Testis (tissue), 3 donors: ENCODE results near the gene KLHL7. TPM values are rescaled to one million over a fixed set of nuclear protein-coding genes. Genes with fewer than 3 reads are reported as not detected.
"Not testable (repeated sequence)": the region's sequence is repeated elsewhere in the genome, so short reads cannot be mapped to it uniquely, and the experiment has no call there.

Source experiments
- DNase-seq: peaks from one replicate; pipeline ENCODE4 v3.0.0-alpha.2; 2019
- H3K27ac ChIP-seq, 2 donors: fragments of 200-600 bp; sonication (generic); one replicate each; pipeline ENCODE4 v1.5.1; 2019
- H3K27me3 ChIP-seq: fragments of 200-600 bp; sonication (generic); one replicate; pipeline ENCODE4 v1.5.1; 2019
- H3K36me3 ChIP-seq: fragments of 200-600 bp; sonication (generic); one replicate; pipeline ENCODE4 v1.5.1; 2017; ENCODE audit warnings: low read depth; ENCODE audit errors: missing control alignments
- H3K4me1 ChIP-seq: fragments of 200-600 bp; sonication (generic); one replicate; pipeline ENCODE4 v1.5.1; 2019
- H3K4me3 ChIP-seq, 2 donors: fragments of 200-600 bp; sonication (generic); one replicate each; pipeline ENCODE4 v1.5.1; 2017 to 2019
- H3K9me3 ChIP-seq: fragments of 200-600 bp; sonication (generic); one replicate; pipeline ENCODE4 v1.5.1; 2017
- POLR2A ChIP-seq: fragments of 450-650 bp; IDR thresholded peaks from one replicate; pipeline ENCODE4 v1.6.1; 2017; ENCODE audit warnings: antibody characterized with exemption, mild to moderate bottlenecking, moderate library complexity
- WGBS, 2 donors: methylation state at CpG; one replicate each; pipeline ENCODE4 v1.1.5; 2018; 5-methylcytosine and 5-hydroxymethylcytosine counted together
- intact Hi-C: fragments of 100-400 bp; cut with DNase I; formaldehyde crosslinking; loops from one replicate; pipeline ENCODE4 v1.15.1; 2023; ENCODE audit warnings: low total_unique reads
- polyA plus RNA-seq: library from polyadenylated mRNA; stranded (reverse); fragments of 350-450 nt; fragmentation: Illumina TruSeq; extraction: RNeasy Lipid Tissue Mini Kit (QIAGEN cat#74804); gene quantifications from one replicate; pipeline ENCODE4 v1.2.3, GENCODE V29; 2014; ENCODE audit warnings: low read depth, low replicate concordance; ENCODE audit not compliant: insufficient read depth
- total RNA-seq, 2 donors: library from RNA; depleted of rRNA; stranded (reverse); fragments of >200 nt; gene quantifications; one replicate each; pipeline ENCODE4 v1.2.3, GENCODE V29; 2016
- TF ChIP-seq, protein P1 (sequence below), 3 experiments: fragments of 450-650 bp in 2 of 3; fragments of 200-600 bp in 1 of 3; sonication (generic) in 1 of 3; IDR thresholded peaks; one replicate each; pipeline ENCODE4 v1.5.1; 2016 to 2019; ENCODE audit warnings: antibody characterized with exemption in 3 of 3, mild to moderate bottlenecking in 2 of 3, moderate library complexity in 1 of 3

Gene KLHL7
- total and polyA plus RNA-seq, 3 donors from 2014 or later = 85.3 to 135 (median 113) TPM

DNA sequence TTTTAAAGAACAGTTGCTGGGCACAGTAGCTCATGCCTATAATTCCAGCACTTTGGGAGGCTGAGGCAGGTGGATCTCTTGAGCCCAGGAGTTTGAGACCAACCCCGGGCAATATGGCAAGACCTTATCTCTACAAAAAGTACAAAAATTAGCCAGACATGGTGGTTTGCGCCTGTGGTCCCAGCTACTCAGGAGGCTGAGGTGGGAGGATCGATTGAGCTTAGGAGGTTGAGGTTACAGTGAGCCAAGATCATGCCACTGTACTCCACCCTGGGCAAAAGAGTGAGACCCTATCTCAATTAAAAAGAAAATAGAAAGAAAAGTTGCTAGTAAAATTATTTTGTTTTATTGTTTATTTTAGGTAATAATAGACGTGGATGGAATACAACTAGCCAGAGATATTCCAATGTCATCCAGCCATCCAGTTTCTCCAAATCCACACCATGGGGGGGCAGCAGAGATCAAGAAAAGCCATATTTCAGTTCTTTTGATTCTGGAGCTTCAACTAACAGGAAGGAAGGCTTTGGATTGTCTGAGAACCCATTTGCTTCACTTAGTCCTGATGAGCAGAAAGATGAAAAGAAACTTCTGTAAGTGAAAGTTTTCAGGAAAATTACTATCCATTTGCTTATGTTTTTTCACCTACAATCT lies 79.2 kb downstream of the KLHL7 start:
- H3K4me1 ChIP-seq = peaks cover 8% of the 10 kb centered on the region
- H3K4me3 ChIP-seq = no peak overlapping the region
- TF ChIP-seq, protein P1, sequence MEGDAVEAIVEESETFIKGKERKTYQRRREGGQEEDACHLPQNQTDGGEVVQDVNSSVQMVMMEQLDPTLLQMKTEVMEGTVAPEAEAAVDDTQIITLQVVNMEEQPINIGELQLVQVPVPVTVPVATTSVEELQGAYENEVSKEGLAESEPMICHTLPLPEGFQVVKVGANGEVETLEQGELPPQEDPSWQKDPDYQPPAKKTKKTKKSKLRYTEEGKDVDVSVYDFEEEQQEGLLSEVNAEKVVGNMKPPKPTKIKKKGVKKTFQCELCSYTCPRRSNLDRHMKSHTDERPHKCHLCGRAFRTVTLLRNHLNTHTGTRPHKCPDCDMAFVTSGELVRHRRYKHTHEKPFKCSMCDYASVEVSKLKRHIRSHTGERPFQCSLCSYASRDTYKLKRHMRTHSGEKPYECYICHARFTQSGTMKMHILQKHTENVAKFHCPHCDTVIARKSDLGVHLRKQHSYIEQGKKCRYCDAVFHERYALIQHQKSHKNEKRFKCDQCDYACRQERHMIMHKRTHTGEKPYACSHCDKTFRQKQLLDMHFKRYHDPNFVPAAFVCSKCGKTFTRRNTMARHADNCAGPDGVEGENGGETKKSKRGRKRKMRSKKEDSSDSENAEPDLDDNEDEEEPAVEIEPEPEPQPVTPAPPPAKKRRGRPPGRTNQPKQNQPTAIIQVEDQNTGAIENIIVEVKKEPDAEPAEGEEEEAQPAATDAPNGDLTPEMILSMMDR (IDR thresholded peaks at IDR 0.05) = peak in 2 of 3 experiments; percentile 25 to 46
- TF ChIP-seq POLR2A = no peak
- H3K9me3 ChIP-seq = no peaks in the 10 kb centered on the region
- no peaks in the 10 kb centered on the region for H3K36me3 ChIP-seq
- no peak overlapping the region for H3K27ac ChIP-seq
- H3K27me3 ChIP-seq = no peaks in the 10 kb centered on the region
- WGBS, 2 donors = 78% methylated on average over 4 of the region's 4 CpGs
- intact Hi-C loops = loop anchor here (10.0 kb wide), 1 partner anchor 80 kb away; the partner anchor contains the start of gene KLHL7
- DNase-seq = peak; percentile 62

- intact Hi-C loops = loop anchor here (10.0 kb wide), 1 partner anchor 81 kb away; the partner anchor contains the start of gene KLHL7
- H3K4me1 ChIP-seq = peaks cover 8% of the 10 kb centered on the region
- no peaks in the 10 kb centered on the region for H3K27me3 ChIP-seq
- no peaks in the 10 kb centered on the region for H3K9me3 ChIP-seq
- no peak for DNase-seq
- 81 to 90% methylated on average over 1 of the region's 1 CpG for WGBS, 2 donors
- H3K4me3 ChIP-seq = no peak overlapping the region
- TF ChIP-seq, protein P1 (IDR thresholded peaks at IDR 0.05) = no peak
- TF ChIP-seq POLR2A = no peak
- no peaks in the 10 kb centered on the region for H3K36me3 ChIP-seq
- no peak overlapping the region for H3K27ac ChIP-seq
These were observed 80.4 kb downstream of the KLHL7 start for GRCh38 chr7:23185980-23186379.

- TF ChIP-seq POLR2A = no peak
- TF ChIP-seq, protein P1 (IDR thresholded peaks at IDR 0.05) = no peak
- 54 to 68% methylated on average over 2 of the region's 2 CpGs for WGBS, 2 donors
- intact Hi-C loops = no loop called here
These were observed 85.4 kb downstream of the KLHL7 start for GRCh38 chr7:23191022-23191421.

DNA sequence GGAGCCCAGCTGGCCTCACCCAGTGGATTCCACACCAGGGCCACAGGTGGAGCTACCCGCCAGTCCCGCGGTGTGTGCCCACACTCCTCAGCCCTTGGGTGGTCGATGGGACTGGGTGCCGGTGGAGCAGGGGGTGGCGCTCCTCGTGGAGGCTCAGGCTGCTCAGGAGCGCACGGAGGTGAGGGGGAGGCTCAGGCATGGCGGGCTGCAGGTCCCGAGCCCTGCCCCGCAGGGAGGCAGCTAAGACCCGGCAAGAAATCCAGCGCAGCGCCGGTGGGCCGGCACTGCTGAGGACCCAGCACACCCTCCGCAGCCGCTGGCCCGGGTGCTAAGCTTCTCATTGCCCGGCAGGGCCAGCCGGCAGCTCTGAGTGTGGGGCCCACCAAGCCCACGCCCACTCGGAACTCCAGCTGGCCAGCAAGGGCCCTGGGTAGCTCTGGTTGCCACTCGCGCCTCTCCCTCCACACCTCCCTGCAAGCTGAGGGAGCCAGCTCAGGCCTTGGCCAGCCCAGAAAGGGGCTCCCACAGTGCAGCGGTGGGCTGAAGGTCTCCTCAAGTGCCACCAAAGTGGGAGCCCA lies 88.2 kb downstream of the KLHL7 start:
- H3K4me1 ChIP-seq, H3K27ac ChIP-seq, DNase-seq, H3K36me3 ChIP-seq, intact Hi-C loops, H3K27me3 ChIP-seq, H3K9me3 ChIP-seq: not testable (repeated sequence)
- WGBS, 2 donors = 75 to 100% methylated on average over 1 to 14 of the region's 27 CpGs
- H3K4me3 ChIP-seq = peak overlapping the region in 1 of 2 donors; percentile 38

More at GRCh38 chr7:23191022-23191421, 85.4 kb downstream of the KLHL7 start:
- Histone ChIP-seq H3K9me3 (no peaks in the 10 kb centered on the region), H3K27ac (no peak overlapping the region), H3K4me1 (no peaks in the 10 kb centered on the region), H3K27me3 (no peaks in the 10 kb centered on the region), H3K36me3 (no peaks in the 10 kb centered on the region), H3K4me3 (no peak overlapping the region)
- no peak for DNase-seq

DNA sequence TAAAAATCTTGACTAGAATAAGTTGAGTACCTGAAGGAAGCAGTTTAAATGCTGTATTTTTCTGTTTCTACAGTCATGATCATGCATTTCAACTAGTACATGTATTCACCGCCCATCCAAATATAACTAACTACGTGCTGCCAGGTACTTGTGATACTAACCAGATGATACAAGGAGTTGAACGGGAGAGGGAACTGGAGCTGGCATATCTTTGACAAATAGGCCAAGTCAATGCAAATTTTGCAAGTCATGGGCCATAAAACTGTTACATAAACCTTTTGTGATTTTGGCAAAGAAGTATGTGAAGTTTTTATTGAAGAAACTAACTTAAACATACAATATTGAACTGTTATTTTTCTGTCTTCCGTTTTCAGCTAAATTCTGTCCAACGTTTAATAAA lies 90.7 kb downstream of the KLHL7 start:
- no peak overlapping the region for H3K27ac ChIP-seq
- H3K4me3 ChIP-seq = no peak overlapping the region
- no peak for TF ChIP-seq POLR2A
- TF ChIP-seq, protein P1 (IDR thresholded peaks at IDR 0.05) = no peak
- H3K9me3 ChIP-seq = no peaks in the 10 kb centered on the region
- no peaks in the 10 kb centered on the region for H3K27me3 ChIP-seq
- no peak for DNase-seq
- H3K4me1 ChIP-seq = no peaks in the 10 kb centered on the region
- intact Hi-C loops = no loop called here
- WGBS, 2 donors = 71 to 78% methylated on average over 5 of the region's 5 CpGs
- H3K36me3 ChIP-seq = no peaks in the 10 kb centered on the region

GRCh38 chr7:23197745-23198144 lies 92.2 kb downstream of the KLHL7 start:
- H3K4me1 ChIP-seq, intact Hi-C loops, H3K4me3 ChIP-seq, H3K9me3 ChIP-seq, H3K27ac ChIP-seq, DNase-seq, H3K36me3 ChIP-seq, H3K27me3 ChIP-seq: not testable (repeated sequence)
- 83 to 96% methylated on average over 5 of the region's 5 CpGs for WGBS, 2 donors
